Prostate gland (tissue), 2 donors: Measurements from ENCODE around the gene DEFB114.

Source experiments
- POLR2A ChIP-seq: fragments of 450-650 bp; IDR thresholded peaks from one replicate; pipeline ENCODE4 v1.6.1; 2016; ENCODE audit warnings: antibody characterized with exemption, mild to moderate bottlenecking
- TF ChIP-seq, protein P1 (sequence below), 4 experiments: fragments of 200-600 bp in 2 of 4; fragments of 450-650 bp in 2 of 4; sonication (generic) in 2 of 4; IDR thresholded peaks; 1 replicate in 3 of 4; 2 replicates in 1 of 4; pipeline ENCODE4 v1.5.1; 2016 to 2019; ENCODE audit warnings: antibody characterized with exemption in 4 of 4, mild to moderate bottlenecking in 2 of 4, moderate library complexity in 2 of 4

- TF ChIP-seq POLR2A = no peak
- TF ChIP-seq, protein P1, sequence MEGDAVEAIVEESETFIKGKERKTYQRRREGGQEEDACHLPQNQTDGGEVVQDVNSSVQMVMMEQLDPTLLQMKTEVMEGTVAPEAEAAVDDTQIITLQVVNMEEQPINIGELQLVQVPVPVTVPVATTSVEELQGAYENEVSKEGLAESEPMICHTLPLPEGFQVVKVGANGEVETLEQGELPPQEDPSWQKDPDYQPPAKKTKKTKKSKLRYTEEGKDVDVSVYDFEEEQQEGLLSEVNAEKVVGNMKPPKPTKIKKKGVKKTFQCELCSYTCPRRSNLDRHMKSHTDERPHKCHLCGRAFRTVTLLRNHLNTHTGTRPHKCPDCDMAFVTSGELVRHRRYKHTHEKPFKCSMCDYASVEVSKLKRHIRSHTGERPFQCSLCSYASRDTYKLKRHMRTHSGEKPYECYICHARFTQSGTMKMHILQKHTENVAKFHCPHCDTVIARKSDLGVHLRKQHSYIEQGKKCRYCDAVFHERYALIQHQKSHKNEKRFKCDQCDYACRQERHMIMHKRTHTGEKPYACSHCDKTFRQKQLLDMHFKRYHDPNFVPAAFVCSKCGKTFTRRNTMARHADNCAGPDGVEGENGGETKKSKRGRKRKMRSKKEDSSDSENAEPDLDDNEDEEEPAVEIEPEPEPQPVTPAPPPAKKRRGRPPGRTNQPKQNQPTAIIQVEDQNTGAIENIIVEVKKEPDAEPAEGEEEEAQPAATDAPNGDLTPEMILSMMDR (IDR thresholded peaks at IDR 0.05) = no peak
Measured at GRCh38 chr6:49923826-49924225, 40.1 kb downstream of the DEFB114 start.
